CD4-positive, alpha-beta T cell (primary cell): ENCODE data around the gene JAG1. TPM values are rescaled to one million over a fixed set of nuclear protein-coding genes. Genes with fewer than 3 reads are reported as not detected.

Source experiments
- ATAC-seq: fragments of 200-7000 bp; cut with Tn5 transposase; one replicate; pipeline ENCODE4 v1.10.0; 2022; ENCODE audit warnings: mild to moderate bottlenecking; ENCODE audit not compliant: poor library complexity
- CTCF ChIA-PET: fragments of 350-600 bp; sonication (Branson Sonifier 250); formaldehyde crosslinking; loops from one replicate; lab custom pipeline; 2021; ENCODE audit warnings: antibody characterized with exemption, inconsistent platforms; lab: Charles Lee
- POLR2A ChIA-PET: fragments of 350-600 bp; sonication (Branson Sonifier 250); formaldehyde crosslinking; loops from one replicate; lab custom pipeline; 2021; ENCODE audit warnings: antibody characterized with exemption, inconsistent platforms; lab: Charles Lee
- DNase-seq, 14 experiments: peaks; one replicate each; pipeline ENCODE4 v3.0.0-alpha.2; 2013 to 2020; ENCODE audit warnings: mixed read lengths in 2 of 14
- H3K27ac ChIP-seq, 2 donors: one replicate each; pipeline versions ENCODE4 v1.5.1 to v1.7.0; 2013; ENCODE audit warnings: low read length in 2 of 2, low read depth in 1 of 2, mild to moderate bottlenecking in 1 of 2
- H3K27me3 ChIP-seq, 2 experiments: 1 replicate in 1 of 2; 2 replicates in 1 of 2; pipeline versions ENCODE4 v1.6.1 to v1.7.0; 2013; ENCODE audit warnings: low read length in 2 of 2, control low read depth in 1 of 2, mild to moderate bottlenecking in 1 of 2, moderate library complexity in 1 of 2; ENCODE audit not compliant: insufficient read depth in 2 of 2, control insufficient read depth in 1 of 2
- H3K36me3 ChIP-seq: one replicate; pipeline ENCODE4 v1.6.1; 2013; ENCODE audit warnings: low read length, control low read depth; ENCODE audit not compliant: insufficient read depth
- H3K4me1 ChIP-seq: one replicate; pipeline ENCODE4 v1.6.1; 2013; ENCODE audit warnings: low read length, control low read depth; ENCODE audit not compliant: insufficient read depth
- H3K4me3 ChIP-seq: one replicate; pipeline ENCODE4 v1.5.1; 2013; ENCODE audit warnings: mild to moderate bottlenecking, low read length, moderate library complexity
- H3K9me3 ChIP-seq, 2 experiments: 1 replicate in 1 of 2; 2 replicates in 1 of 2; pipeline versions ENCODE4 v1.6.1 to v1.7.0; 2013; ENCODE audit warnings: low read length in 2 of 2, mild to moderate bottlenecking in 2 of 2, control low read depth in 1 of 2, moderate library complexity in 1 of 2; ENCODE audit not compliant: control insufficient read depth in 1 of 2, insufficient read depth in 1 of 2
- H3K27ac Mint-ChIP-seq: one replicate; pipeline ENCODE4 v1.8.0; 2020; ENCODE audit warnings: mixed read lengths
- H3K27me3 Mint-ChIP-seq: one replicate; pipeline ENCODE4 v1.8.0; 2021; ENCODE audit warnings: mixed read lengths
- H3K36me3 Mint-ChIP-seq: one replicate; pipeline ENCODE4 v1.8.0; 2021; ENCODE audit warnings: low read depth, mixed read lengths
- H3K4me1 Mint-ChIP-seq: one replicate; pipeline ENCODE4 v1.8.0; 2021; ENCODE audit warnings: low read depth, mixed read lengths
- H3K4me3 Mint-ChIP-seq: one replicate; pipeline ENCODE4 v1.8.0; 2020; ENCODE audit warnings: mild to moderate bottlenecking, mixed read lengths
- H3K9me3 Mint-ChIP-seq: one replicate; pipeline ENCODE4 v1.8.0; 2020; ENCODE audit warnings: mixed read lengths
- intact Hi-C, 2 experiments: fragments of 100-400 bp; cut with DNase I in 1 of 2; cut with micrococcal nuclease in 1 of 2; formaldehyde crosslinking; loops; one replicate each; pipeline versions ENCODE4 v1.15.1 to v1.9.0; 2023 to 2025; cut with DNase I, micrococcal nuclease
- total RNA-seq, 174 experiments: library from RNA in 2 of 174; stranded (reverse) in 2 of 174; gene quantifications; one replicate each; pipeline ENCODE4 v1.2.3 and lab custom pipeline; 2021 to 2026
- TF ChIP-seq, protein P1 (sequence below): fragments of 200-600 bp; IDR thresholded peaks from one replicate; pipeline ENCODE4 v1.8.0; 2022; ENCODE audit warnings: antibody characterized with exemption, mild to moderate bottlenecking

Gene JAG1
- total RNA-seq, 2 experiments from 2014 or later = 0.77 to 1.2 TPM

DNA sequence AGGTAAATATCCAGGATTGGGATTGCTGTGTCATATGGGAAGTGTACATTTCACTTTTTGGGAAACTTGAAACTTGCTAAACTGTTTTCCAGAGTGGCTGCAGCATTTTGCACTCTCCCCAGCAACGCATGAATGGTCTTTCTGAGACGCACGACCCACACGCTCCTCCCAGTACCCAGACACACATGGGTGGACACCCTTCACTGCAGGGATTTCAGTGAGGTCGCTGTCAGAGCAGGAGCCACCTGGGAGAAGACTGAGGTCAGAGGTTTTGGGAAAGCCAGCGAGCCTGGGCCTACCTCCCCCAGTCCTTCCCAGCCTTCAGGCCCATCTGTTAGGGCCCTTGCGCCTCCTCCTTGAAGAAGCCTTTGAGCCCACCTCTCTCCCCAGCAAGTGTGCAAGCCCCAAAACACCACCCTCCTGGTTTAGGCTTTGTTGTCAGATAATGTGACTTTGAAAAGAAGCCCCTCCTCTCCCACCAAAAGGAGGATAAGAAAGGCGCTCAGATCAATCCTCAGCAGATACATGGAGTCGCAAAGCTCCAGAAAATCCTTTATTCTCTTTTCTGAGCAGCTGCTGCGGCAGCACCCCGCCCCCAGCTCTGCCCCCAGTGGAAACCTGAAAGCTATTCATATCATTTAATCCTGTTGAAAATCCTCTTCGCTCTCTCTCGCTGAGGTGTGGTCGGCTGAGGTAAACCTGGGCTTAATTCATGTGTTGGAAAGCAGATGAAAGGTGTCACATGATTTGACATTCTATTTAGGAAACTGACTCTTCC is 12.7 kb upstream of the JAG1 start:
- no peak overlapping the region for H3K27ac Mint-ChIP-seq
- H3K4me3 Mint-ChIP-seq = no peak overlapping the region
- TF ChIP-seq, protein P1, sequence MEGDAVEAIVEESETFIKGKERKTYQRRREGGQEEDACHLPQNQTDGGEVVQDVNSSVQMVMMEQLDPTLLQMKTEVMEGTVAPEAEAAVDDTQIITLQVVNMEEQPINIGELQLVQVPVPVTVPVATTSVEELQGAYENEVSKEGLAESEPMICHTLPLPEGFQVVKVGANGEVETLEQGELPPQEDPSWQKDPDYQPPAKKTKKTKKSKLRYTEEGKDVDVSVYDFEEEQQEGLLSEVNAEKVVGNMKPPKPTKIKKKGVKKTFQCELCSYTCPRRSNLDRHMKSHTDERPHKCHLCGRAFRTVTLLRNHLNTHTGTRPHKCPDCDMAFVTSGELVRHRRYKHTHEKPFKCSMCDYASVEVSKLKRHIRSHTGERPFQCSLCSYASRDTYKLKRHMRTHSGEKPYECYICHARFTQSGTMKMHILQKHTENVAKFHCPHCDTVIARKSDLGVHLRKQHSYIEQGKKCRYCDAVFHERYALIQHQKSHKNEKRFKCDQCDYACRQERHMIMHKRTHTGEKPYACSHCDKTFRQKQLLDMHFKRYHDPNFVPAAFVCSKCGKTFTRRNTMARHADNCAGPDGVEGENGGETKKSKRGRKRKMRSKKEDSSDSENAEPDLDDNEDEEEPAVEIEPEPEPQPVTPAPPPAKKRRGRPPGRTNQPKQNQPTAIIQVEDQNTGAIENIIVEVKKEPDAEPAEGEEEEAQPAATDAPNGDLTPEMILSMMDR = no peak
- intact Hi-C loops = no loop called here
- Histone ChIP-seq H3K27ac (no peak overlapping the region), H3K4me3 (no peak overlapping the region), H3K36me3 (no peaks in the 10 kb centered on the region), H3K27me3 (peaks cover 0 to 4% of the 10 kb centered on the region in 2 experiments), H3K9me3 (no peaks in the 10 kb centered on the region), H3K4me1 (no peaks in the 10 kb centered on the region)
- ChIA-PET POLR2A (no interaction called here), CTCF (no interaction called here)
- no peaks in the 10 kb centered on the region for H3K9me3 Mint-ChIP-seq
- DNase-seq (no peak), ATAC-seq (no peak)
- H3K4me1 Mint-ChIP-seq = no peaks in the 10 kb centered on the region
- peaks cover 31% of the 10 kb centered on the region for H3K27me3 Mint-ChIP-seq
- H3K36me3 Mint-ChIP-seq = no peaks in the 10 kb centered on the region

DNA sequence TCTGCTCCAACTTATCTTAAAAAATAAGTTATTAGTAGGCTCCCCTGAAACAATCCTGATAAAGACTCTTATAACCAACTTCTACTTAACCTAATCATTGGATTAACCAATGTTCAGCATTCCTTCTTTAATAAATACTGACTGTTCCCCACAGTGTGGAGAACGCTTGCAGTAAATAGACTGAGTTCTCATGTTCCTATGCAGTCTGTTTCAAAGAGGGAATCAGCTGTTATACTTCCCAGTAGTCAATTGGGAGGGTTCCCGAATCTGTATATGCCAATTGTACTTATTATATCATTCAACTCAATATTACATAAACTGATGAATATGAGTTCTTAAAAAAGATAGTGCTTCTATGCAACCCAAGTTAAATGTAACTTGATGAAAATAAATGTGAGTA is 9.7 kb upstream of the JAG1 start:
- CTCF ChIA-PET = no interaction called here

DNA sequence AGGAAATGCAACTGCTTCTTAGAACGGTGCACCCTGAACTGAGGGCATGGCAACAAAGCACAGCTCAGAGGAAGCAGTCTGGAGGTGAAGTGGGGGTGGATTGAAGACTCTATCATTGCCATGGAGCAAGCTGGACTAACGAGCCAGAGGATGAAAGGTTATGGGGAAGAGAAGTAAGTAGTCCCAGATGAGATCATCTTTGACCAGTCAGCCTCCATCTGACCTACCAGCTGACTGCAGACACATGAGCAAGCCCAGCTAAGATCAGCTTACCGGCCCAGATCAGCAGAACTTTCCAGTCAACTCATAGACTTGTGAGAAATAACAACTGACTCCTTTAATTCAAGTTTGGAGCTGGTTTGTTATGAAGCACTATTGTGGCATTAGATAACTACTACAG is 9.1 kb upstream of the JAG1 start:
- TF ChIP-seq, protein P1 = no peak
- Histone ChIP-seq H3K4me3 (no peak overlapping the region), H3K36me3 (no peaks in the 10 kb centered on the region), H3K27me3 (peaks cover 0 to 6% of the 10 kb centered on the region in 2 experiments), H3K9me3 (no peaks in the 10 kb centered on the region), H3K4me1 (no peaks in the 10 kb centered on the region), H3K27ac (no peak overlapping the region)
- Mint-ChIP-seq H3K27ac (no peak overlapping the region), H3K4me3 (no peak overlapping the region), H3K4me1 (no peaks in the 10 kb centered on the region), H3K36me3 (no peaks in the 10 kb centered on the region), H3K27me3 (peaks cover 33% of the 10 kb centered on the region), H3K9me3 (no peaks in the 10 kb centered on the region)
- no peak for ATAC-seq
- ChIA-PET POLR2A (no interaction called here), CTCF (no interaction called here)
- intact Hi-C loops = no loop called here
- no peak for DNase-seq

More for the DNA sequence above, 9.7 kb upstream of the JAG1 start:
- Mint-ChIP-seq H3K36me3 (no peaks in the 10 kb centered on the region), H3K4me1 (no peaks in the 10 kb centered on the region), H3K9me3 (no peaks in the 10 kb centered on the region), H3K4me3 (no peak overlapping the region), H3K27ac (no peak overlapping the region), H3K27me3 (peaks cover 36% of the 10 kb centered on the region)
- TF ChIP-seq, protein P1 = no peak
- H3K27ac ChIP-seq = no peak overlapping the region
- no peaks in the 10 kb centered on the region for H3K9me3 ChIP-seq
- H3K36me3 ChIP-seq = no peaks in the 10 kb centered on the region
- peaks cover 0 to 6% of the 10 kb centered on the region in 2 experiments for H3K27me3 ChIP-seq
- no peak for ATAC-seq
- no peaks in the 10 kb centered on the region for H3K4me1 ChIP-seq
- POLR2A ChIA-PET = no interaction called here
- intact Hi-C loops = no loop called here
- DNase-seq = no peak
- no peak overlapping the region for H3K4me3 ChIP-seq
